ENCODE data around the gene LAT. TPM values are rescaled to one million over a fixed set of nuclear protein-coding genes. Genes with fewer than 3 reads are reported as not detected.

LAT gene
- total RNA-seq, 1 donor from 2014 or later: 0.53 TPM

- Histone ChIP-seq H3K36me3 (ENCODE audit: control insufficient read depth, insufficient read depth, low read length) (peaks cover 21% of the 10 kb centered on the region), H3K27me3 (ENCODE audit: control insufficient read depth, insufficient read depth, low read length) (no peaks in the 10 kb centered on the region), H3K4me3 (ENCODE audit: low read depth, low read length) (no peak overlapping the region)
- DNase-seq (ENCODE audit: low read depth): no peak
- FAIRE-seq: no peak
- TF ChIP-seq CTCF (IDR thresholded peaks at IDR 0.05; ENCODE audit: insufficient read depth, low read length, severe bottlenecking): no peak
Observed at GRCh38 chr16:28986046-28986445, 1.2 kb downstream of the LAT start.

DNA sequence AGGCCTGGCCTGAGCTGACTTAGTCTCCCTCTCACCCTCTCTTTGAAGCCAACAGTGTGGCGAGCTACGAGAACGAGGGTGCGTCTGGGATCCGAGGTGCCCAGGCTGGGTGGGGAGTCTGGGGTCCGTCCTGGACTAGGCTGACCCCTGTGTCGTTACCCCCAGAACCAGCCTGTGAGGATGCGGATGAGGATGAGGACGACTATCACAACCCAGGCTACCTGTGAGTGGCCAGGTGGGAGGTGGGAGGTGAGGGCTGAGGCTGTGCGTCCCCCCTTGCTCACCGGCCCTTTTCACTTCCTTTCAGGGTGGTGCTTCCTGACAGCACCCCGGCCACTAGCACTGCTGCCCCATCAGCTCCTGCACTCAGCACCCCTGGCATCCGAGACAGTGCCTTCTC is 1.6 kb downstream of the LAT start:
- Histone ChIP-seq H3K36me3 (ENCODE audit: control insufficient read depth, insufficient read depth, low read length) (peaks cover 20% of the 10 kb centered on the region), H3K27me3 (ENCODE audit: control insufficient read depth, insufficient read depth, low read length) (no peaks in the 10 kb centered on the region), H3K4me3 (ENCODE audit: low read depth, low read length) (no peak overlapping the region)
- no peak for DNase-seq (ENCODE audit: low read depth)
- FAIRE-seq: peak; percentile 47
- TF ChIP-seq CTCF (IDR thresholded peaks at IDR 0.05; ENCODE audit: insufficient read depth, low read length, severe bottlenecking): no peak

DNA sequence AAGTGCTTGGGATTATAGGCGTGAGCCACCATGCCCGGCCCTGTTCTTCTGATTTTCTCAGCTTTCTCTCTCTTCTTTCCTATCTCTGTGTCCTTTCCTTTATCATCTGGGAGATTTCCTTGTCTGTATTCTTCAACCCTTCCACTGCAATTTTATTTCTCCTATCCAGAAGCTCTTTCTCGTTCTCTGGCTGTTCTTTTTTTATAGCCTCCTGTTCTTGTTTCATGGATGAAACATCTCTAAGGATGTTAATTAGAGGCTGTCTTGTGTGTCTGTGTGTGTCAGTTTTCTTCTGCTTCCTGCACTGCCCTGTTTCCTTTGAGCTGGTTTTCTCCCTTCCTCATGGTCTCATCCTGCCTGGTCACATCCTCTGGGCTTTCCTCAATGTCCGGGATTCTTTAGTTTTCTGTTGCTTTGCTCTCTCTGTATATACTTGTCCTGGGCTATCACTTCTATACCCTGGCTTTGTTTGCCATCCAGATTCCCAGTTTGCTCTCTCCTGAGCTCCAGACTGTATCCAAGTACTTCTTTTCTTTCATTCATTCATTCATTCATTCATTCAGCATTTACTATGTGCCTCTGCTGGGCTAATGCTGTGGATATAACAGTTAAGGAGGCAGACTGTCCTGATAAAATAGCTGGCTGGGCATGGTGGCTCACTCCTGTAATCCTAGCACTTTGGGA is 2.5 kb downstream of the LAT start:
- H3K27me3 ChIP-seq (ENCODE audit: control insufficient read depth, insufficient read depth, low read length): no peaks in the 10 kb centered on the region
- H3K36me3 ChIP-seq (ENCODE audit: control insufficient read depth, insufficient read depth, low read length): peaks cover 14% of the 10 kb centered on the region
- no peak for FAIRE-seq
- H3K4me3 ChIP-seq (ENCODE audit: low read depth, low read length): no peak overlapping the region
- no peak for DNase-seq (ENCODE audit: low read depth)
- no peak for TF ChIP-seq CTCF (IDR thresholded peaks at IDR 0.05; ENCODE audit: insufficient read depth, low read length, severe bottlenecking)

DNA sequence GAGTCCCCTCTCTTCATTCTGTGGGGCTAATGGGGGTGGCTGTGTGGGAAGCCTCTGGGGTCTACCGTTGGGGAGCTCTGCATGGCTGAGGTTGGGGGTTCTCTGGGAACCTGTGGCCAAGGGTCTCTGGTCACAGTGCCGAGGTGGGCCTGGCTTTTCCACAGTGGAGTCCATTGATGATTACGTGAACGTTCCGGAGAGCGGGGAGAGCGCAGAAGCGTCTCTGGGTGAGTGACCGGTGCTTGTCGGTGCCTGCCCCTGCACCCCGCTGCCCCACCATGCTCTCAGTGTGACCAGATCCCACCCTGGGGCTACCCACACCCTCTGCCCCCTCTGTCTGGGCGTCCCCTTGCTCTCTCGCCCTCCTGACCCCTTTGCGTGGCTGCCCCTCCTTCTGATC is 4.5 kb downstream of the LAT start:
- DNase-seq (ENCODE audit: low read depth) (no peak), FAIRE-seq (no peak)
- H3K36me3 ChIP-seq (ENCODE audit: control insufficient read depth, insufficient read depth, low read length): peaks cover 8% of the 10 kb centered on the region
- no peak overlapping the region for H3K4me3 ChIP-seq (ENCODE audit: low read depth, low read length)
- no peak for TF ChIP-seq CTCF (IDR thresholded peaks at IDR 0.05; ENCODE audit: insufficient read depth, low read length, severe bottlenecking)
- no peaks in the 10 kb centered on the region for H3K27me3 ChIP-seq (ENCODE audit: control insufficient read depth, insufficient read depth, low read length)

DNA sequence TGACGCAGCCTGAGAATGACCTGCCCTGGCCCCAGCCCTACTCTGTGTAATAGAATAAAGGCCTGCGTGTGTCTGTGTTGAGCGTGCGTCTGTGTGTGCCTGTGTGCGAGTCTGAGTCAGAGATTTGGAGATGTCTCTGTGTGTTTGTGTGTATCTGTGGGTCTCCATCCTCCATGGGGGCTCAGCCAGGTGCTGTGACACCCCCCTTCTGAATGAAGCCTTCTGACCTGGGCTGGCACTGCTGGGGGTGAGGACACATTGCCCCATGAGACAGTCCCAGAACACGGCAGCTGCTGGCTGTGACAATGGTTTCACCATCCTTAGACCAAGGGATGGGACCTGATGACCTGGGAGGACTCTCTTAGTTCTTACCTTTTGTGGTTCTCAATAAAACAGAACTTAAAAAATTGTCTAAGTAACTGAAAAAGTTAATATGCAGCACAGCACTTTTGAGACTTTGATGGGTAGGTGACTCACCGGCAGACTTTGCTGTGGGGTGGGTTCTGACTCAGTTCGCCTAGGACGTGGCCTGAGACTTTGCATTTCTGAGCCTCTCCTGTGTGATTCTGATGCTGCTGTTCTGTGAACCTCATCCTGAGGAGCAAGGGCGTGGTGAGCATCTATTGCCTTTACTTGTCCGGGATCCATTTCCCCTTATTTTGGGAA is 5.7 kb downstream of the LAT start:
- peaks cover 6% of the 10 kb centered on the region for H3K36me3 ChIP-seq (ENCODE audit: control insufficient read depth, insufficient read depth, low read length)
- H3K4me3 ChIP-seq (ENCODE audit: low read depth, low read length): no peak overlapping the region
- FAIRE-seq: no peak
- TF ChIP-seq CTCF (IDR thresholded peaks at IDR 0.05; ENCODE audit: insufficient read depth, low read length, severe bottlenecking): no peak
- no peaks in the 10 kb centered on the region for H3K27me3 ChIP-seq (ENCODE audit: control insufficient read depth, insufficient read depth, low read length)
- DNase-seq (ENCODE audit: low read depth): no peak

All from bronchial epithelial cell (primary cell).